Vagina (tissue), 2 donors: ENCODE measurements around the gene CPNE8. TPM values are rescaled to one million over a fixed set of nuclear protein-coding genes. Genes with fewer than 3 reads are reported as not detected.

Experiments used
- DNase-seq, 2 donors: peaks; one replicate each; pipeline ENCODE4 v3.0.0-alpha.2; 2017; ENCODE audit errors: extremely low spot score in 2 of 2
- H3K27ac ChIP-seq: fragments of 200-600 bp; sonication (generic); one replicate; pipeline ENCODE4 v1.5.1; 2019
- H3K27me3 ChIP-seq: fragments of 200-600 bp; sonication (generic); one replicate; pipeline ENCODE4 v1.5.1; 2019
- H3K36me3 ChIP-seq, 2 donors: fragments of 200-600 bp; sonication (generic); one replicate each; pipeline ENCODE4 v1.5.1; 2017 to 2019
- H3K4me1 ChIP-seq: fragments of 200-600 bp; sonication (generic); one replicate; pipeline ENCODE4 v1.5.1; 2019
- H3K4me3 ChIP-seq, 2 donors: fragments of 200-600 bp; sonication (generic); 1 replicate in 1 of 2; 2 replicates in 1 of 2; pipeline ENCODE4 v1.5.1; 2016 to 2019
- H3K9me3 ChIP-seq: fragments of 200-600 bp; sonication (generic); one replicate; pipeline ENCODE4 v1.5.1; 2019
- POLR2A ChIP-seq, 2 donors: fragments of 450-650 bp; IDR thresholded peaks; one replicate each; pipeline ENCODE4 v1.6.1; 2017; ENCODE audit warnings: antibody characterized with exemption in 2 of 2, mild to moderate bottlenecking in 2 of 2, moderate library complexity in 2 of 2
- POLR2AphosphoS5 ChIP-seq, 2 donors: sonication (generic); formaldehyde crosslinking; IDR thresholded peaks; one replicate each; pipeline ENCODE4 v1.9.0; 2017; ENCODE audit warnings: antibody characterized with exemption in 2 of 2, mild to moderate bottlenecking in 2 of 2, low read depth in 1 of 2; ENCODE audit not compliant: insufficient read depth in 1 of 2
- intact Hi-C: fragments of 100-400 bp; cut with DNase I; formaldehyde crosslinking; loops from one replicate; pipeline ENCODE4 v1.15.1; 2023
- total RNA-seq: library from RNA; depleted of rRNA; stranded (reverse); fragments of >200 nt; gene quantifications from one replicate; pipeline ENCODE4 v1.2.3, GENCODE V29; 2016
- TF ChIP-seq, protein P1 (sequence below), 3 experiments: fragments of 450-650 bp in 2 of 3; fragments of 200-600 bp in 1 of 3; sonication (generic) in 1 of 3; IDR thresholded peaks; one replicate each; pipeline ENCODE4 v1.5.1; 2017 to 2019; ENCODE audit warnings: antibody characterized with exemption in 3 of 3, mild to moderate bottlenecking in 2 of 3, moderate library complexity in 2 of 3

The CPNE8 gene
- total RNA-seq, 1 donor from 2014 or later, result 15.0 TPM

DNA sequence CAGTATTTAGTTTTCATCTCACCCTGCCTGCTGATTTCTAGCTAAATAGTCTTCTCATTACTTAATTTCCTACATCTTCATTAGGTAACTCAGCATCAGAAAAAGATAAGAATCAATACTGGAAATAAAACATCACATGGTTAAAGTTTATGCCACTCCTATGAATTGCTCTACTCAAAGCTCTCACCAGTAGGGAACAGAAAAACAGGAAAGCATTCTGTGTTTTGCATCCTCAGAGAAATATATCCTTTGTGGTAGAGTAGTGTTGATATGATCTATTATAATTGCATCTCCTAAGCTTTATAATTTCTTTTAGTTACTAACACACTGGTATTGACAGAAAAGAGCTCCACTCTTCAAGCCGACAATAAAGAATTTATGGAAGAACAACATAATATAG, 9.9 kb downstream of the CPNE8 start:
- TF ChIP-seq, protein P1, sequence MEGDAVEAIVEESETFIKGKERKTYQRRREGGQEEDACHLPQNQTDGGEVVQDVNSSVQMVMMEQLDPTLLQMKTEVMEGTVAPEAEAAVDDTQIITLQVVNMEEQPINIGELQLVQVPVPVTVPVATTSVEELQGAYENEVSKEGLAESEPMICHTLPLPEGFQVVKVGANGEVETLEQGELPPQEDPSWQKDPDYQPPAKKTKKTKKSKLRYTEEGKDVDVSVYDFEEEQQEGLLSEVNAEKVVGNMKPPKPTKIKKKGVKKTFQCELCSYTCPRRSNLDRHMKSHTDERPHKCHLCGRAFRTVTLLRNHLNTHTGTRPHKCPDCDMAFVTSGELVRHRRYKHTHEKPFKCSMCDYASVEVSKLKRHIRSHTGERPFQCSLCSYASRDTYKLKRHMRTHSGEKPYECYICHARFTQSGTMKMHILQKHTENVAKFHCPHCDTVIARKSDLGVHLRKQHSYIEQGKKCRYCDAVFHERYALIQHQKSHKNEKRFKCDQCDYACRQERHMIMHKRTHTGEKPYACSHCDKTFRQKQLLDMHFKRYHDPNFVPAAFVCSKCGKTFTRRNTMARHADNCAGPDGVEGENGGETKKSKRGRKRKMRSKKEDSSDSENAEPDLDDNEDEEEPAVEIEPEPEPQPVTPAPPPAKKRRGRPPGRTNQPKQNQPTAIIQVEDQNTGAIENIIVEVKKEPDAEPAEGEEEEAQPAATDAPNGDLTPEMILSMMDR (IDR thresholded peaks at IDR 0.05), result no peak
- no peak for TF ChIP-seq POLR2A (IDR thresholded peaks at IDR 0.05)
- TF ChIP-seq POLR2AphosphoS5 (IDR thresholded peaks at IDR 0.05; ENCODE audit: insufficient read depth in 1 of 2, low read depth in 1 of 2), result no peak
- Histone ChIP-seq H3K4me3 (no peak overlapping the region), H3K4me1 (peaks cover 11% of the 10 kb centered on the region), H3K27me3 (no peaks in the 10 kb centered on the region), H3K27ac (no peak overlapping the region), H3K36me3 (no peaks in the 10 kb centered on the region), H3K9me3 (no peaks in the 10 kb centered on the region)
- intact Hi-C loops, result no loop called here
- no peak for DNase-seq

DNA sequence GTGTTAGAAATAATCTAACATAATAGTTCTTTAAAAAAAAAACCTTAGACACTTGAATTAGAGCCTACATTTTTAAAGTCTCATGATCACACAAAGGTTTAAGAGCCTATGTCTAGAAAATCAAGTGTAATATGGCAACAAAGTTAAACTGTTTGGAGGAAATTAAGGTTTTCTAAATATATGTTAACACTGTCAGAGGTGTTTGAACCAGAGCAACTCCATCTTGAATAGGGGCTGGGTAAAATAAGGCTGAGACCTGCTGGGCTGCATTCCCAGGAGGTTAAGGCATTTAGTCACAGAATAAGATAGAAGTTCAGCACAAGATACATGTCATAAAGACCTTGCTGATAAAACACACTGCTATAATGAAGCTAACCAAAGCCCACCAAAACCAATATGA, 12.4 kb downstream of the CPNE8 start:
- no peak for DNase-seq
- Histone ChIP-seq H3K27ac (no peak overlapping the region), H3K36me3 (no peaks in the 10 kb centered on the region), H3K4me1 (peaks cover 23% of the 10 kb centered on the region), H3K9me3 (no peaks in the 10 kb centered on the region), H3K27me3 (no peaks in the 10 kb centered on the region), H3K4me3 (no peak overlapping the region)
- intact Hi-C loops, result no loop called here
- TF ChIP-seq POLR2AphosphoS5 (IDR thresholded peaks at IDR 0.05; ENCODE audit: insufficient read depth in 1 of 2, low read depth in 1 of 2), result no peak
- TF ChIP-seq, protein P1 (IDR thresholded peaks at IDR 0.05), result no peak
- no peak for TF ChIP-seq POLR2A (IDR thresholded peaks at IDR 0.05)

DNA sequence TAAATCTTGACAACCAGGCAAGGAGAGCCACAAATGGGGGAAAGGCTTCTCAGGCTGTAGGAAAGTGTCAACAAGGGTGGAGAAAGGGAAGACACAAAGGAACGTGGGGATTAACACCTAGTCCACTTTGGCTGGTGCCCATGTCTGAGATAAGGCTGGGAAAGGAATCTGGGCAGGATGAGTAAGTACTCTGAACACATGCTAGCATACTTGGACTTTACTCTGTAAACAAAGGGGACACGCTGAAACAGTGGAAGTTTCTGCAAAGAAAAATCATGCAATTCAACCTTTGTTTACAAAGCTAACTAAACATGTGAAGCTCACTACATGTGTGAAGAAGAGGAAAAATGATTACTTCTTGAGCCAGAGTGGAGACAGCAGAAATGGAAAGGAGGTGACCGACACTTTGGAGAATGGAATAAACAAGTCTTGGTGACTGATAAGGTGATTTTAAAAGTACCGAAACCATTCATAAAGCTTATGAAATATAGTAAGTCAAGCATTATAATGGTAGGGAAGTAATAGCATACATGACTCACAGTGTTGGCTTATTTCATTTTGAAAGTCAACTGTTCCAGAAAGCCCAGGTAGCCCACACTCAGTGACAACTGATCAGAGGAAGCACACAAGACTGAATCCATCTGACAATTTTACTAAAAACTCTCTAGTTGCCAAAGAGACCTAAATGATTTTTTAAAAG, 13.2 kb downstream of the CPNE8 start:
- H3K9me3 ChIP-seq, result no peaks in the 10 kb centered on the region
- no peak overlapping the region for H3K27ac ChIP-seq
- no peak for DNase-seq
- peaks cover 23% of the 10 kb centered on the region for H3K4me1 ChIP-seq
- intact Hi-C loops, result no loop called here
- no peaks in the 10 kb centered on the region for H3K36me3 ChIP-seq
- no peaks in the 10 kb centered on the region for H3K27me3 ChIP-seq
- H3K4me3 ChIP-seq, result no peak overlapping the region
- TF ChIP-seq, protein P1 (IDR thresholded peaks at IDR 0.05), result no peak
- TF ChIP-seq POLR2AphosphoS5 (IDR thresholded peaks at IDR 0.05; ENCODE audit: insufficient read depth in 1 of 2, low read depth in 1 of 2), result no peak

DNA sequence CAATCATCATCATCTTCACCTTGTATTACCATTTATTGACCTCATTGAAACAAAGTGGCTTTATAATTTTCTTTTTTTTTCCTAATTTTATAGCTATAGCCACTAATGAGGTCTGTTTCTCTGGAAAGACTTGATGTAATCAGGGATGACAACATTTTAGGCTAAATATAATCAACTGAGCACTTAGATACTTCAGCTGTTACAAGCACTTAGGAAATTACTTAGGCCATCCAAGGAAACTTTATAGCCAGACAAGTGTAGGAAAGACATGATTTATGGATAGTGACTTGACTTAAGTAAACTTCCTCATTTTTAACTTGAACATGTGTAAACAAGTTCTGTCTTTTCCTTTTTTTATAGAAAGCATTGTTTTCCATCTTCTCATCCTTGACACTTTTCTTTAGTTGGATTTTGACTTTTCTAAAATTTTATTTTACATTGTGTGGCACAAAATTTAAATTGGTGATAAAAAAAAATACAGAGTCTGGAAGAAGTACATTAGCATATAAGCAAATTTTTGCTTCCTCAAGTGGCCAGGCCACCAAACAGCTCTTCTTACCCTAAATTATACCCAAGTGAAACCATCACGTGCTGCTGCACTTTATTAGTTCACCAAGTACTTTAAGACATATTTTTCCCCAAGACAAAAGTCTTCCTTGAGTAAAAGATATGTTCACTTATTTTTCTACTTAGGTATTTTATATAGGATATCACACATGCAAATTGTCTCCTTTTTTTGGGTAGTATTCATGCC, 15.1 kb downstream of the CPNE8 start:
- no peaks in the 10 kb centered on the region for H3K36me3 ChIP-seq
- no peak for DNase-seq
- no peak overlapping the region for H3K4me3 ChIP-seq
- H3K27ac ChIP-seq, result peak overlapping the region; percentile 37
- intact Hi-C loops, result no loop called here
- peaks cover 23% of the 10 kb centered on the region for H3K4me1 ChIP-seq
- TF ChIP-seq POLR2A (IDR thresholded peaks at IDR 0.05) (no peak), POLR2AphosphoS5 (IDR thresholded peaks at IDR 0.05; ENCODE audit: insufficient read depth in 1 of 2, low read depth in 1 of 2) (no peak)
- TF ChIP-seq, protein P1 (IDR thresholded peaks at IDR 0.05), result no peak
- no peaks in the 10 kb centered on the region for H3K9me3 ChIP-seq
- H3K27me3 ChIP-seq, result no peaks in the 10 kb centered on the region

DNA sequence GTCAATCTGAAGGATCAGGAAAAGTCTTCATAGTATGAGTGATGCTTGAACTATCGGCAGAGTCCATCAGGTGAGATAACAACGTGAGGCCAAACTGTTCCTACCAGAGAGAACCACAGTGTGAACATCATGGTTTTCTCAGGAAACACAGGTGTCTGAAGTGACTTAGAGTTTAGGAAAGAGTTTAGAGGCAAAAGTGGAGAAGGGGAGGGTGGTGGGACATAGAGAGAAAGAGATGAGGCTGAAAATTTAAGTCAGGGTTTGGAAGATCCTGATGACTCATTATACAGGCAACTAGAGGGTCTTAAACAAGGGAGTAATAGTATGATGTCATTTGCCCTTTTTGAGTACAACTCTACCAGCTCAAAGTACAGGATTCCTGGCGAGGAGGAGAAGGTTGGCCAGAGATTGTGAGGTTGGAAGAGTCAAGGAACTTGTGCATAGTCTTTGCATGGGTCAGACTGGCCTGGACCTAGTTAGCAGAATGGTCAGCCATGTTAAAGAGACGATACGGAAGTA, 16.0 kb downstream of the CPNE8 start:
- Histone ChIP-seq H3K9me3 (no peaks in the 10 kb centered on the region), H3K27ac (peak overlapping the region; percentile 37), H3K4me3 (no peak overlapping the region), H3K36me3 (no peaks in the 10 kb centered on the region), H3K27me3 (no peaks in the 10 kb centered on the region), H3K4me1 (peaks cover 23% of the 10 kb centered on the region)
- intact Hi-C loops, result no loop called here
- no peak for DNase-seq
- TF ChIP-seq POLR2A (IDR thresholded peaks at IDR 0.05) (no peak), POLR2AphosphoS5 (IDR thresholded peaks at IDR 0.05; ENCODE audit: insufficient read depth in 1 of 2, low read depth in 1 of 2) (no peak)
- TF ChIP-seq, protein P1 (IDR thresholded peaks at IDR 0.05), result no peak
